HepG2 (cell line): Measurements from ENCODE around the gene SF3A2. TPM values are rescaled to one million over a fixed set of nuclear protein-coding genes. Genes with fewer than 3 reads are reported as not detected.

ENCODE experiments used
- ATAC-seq: fragments of 200-7000 bp; cut with Tn5 transposase; 3 replicates; pipeline ENCODE4 v1.9.1; 2020; ENCODE audit warnings: mild to moderate bottlenecking, moderate library complexity
- BruUV-seq: library from RNA; stranded (reverse); fragments of 400-500 nt; replicated peaks from 2 replicates; lab custom pipeline; 2021; lab: Mats Ljungman, UMichigan
- CTCF ChIA-PET: fragments of 300-600 bp; formaldehyde crosslinking; extraction: SDS; loops from one replicate; lab custom pipeline; 2021; ENCODE audit warnings: low total read pairs, inconsistent platforms, low intra/inter-chr PET ratio; lab: Yijun Ruan, JAX
- POLR2A ChIA-PET: fragments of 350-600 bp; sonication (Branson Sonifier 250); formaldehyde crosslinking; loops from one replicate; lab custom pipeline; 2020; ENCODE audit warnings: antibody characterized with exemption, inconsistent platforms; lab: Yijun Ruan, JAX
- DNase-seq: peaks from one replicate; pipeline ENCODE4 v3.0.0-alpha.2; 2015; ENCODE audit warnings: low spot score
- FAIRE-seq: peaks from 3 replicates; lab custom pipeline; 2011; peaks lifted over from hg19 to GRCh38; lab: Jason Lieb, UNC
- H2AFZ ChIP-seq: one replicate; pipeline ENCODE4 v1.6.1; 2011; ENCODE audit warnings: low read length, inconsistent platforms
- H3K27ac ChIP-seq: fragments of 300-600 bp; 3 replicates; pipeline ENCODE4 v1.8.0; 2011; ENCODE audit warnings: mixed run types, mild to moderate bottlenecking, mixed read lengths, low read length, inconsistent platforms; ENCODE audit not compliant: insufficient read depth; ENCODE audit errors: extremely low read length
- H3K27me3 ChIP-seq, 2 experiments: fragments of 200-600 bp in 1 of 2; 2 replicates in 1 of 2; 3 replicates in 1 of 2; pipeline versions ENCODE4 v1.6.0 to v1.8.0; 2011; ENCODE audit warnings: low read length in 2 of 2, mild to moderate bottlenecking in 2 of 2, moderate library complexity in 2 of 2, inconsistent platforms in 1 of 2; ENCODE audit not compliant: insufficient read depth in 2 of 2, control insufficient read depth in 1 of 2
- H3K36me3 ChIP-seq, 2 experiments: fragments of 200-600 bp in 1 of 2; replicated peaks in 1 of 2; 2 replicates in 1 of 2; 3 replicates in 1 of 2; pipeline versions ENCODE4 v1.5.1 to v1.8.0; 2011; ENCODE audit warnings: low read length in 2 of 2, inconsistent platforms in 1 of 2; ENCODE audit not compliant: insufficient read depth in 2 of 2, control insufficient read depth in 1 of 2
- H3K4me1 ChIP-seq: 2 replicates; pipeline ENCODE4 v1.5.1; 2012; ENCODE audit warnings: low read length, inconsistent platforms; ENCODE audit not compliant: insufficient read depth
- H3K4me2 ChIP-seq: 2 replicates; pipeline ENCODE4 v1.6.0; 2011; ENCODE audit warnings: low read depth, low read length, inconsistent platforms
- H3K4me3 ChIP-seq, 3 experiments: fragments of 200-600 bp in 1 of 3; sonication (generic), shearing (Covaris generic) in 1 of 3; replicated peaks in 1 of 3; 2 replicates each; pipeline ENCODE4 v1.5.1; 2011 to 2016; ENCODE audit warnings: low read length in 3 of 3, inconsistent platforms in 2 of 3, low read depth in 2 of 3, mild to moderate bottlenecking in 2 of 3, control low read depth in 1 of 3, mixed read lengths in 1 of 3; ENCODE audit not compliant: insufficient read depth in 1 of 3
- H3K79me2 ChIP-seq: one replicate; pipeline ENCODE4 v1.6.1; 2011; ENCODE audit warnings: low read length, inconsistent platforms; ENCODE audit not compliant: insufficient read depth
- H3K9ac ChIP-seq: 2 replicates; pipeline ENCODE4 v1.6.0; 2011; ENCODE audit warnings: mild to moderate bottlenecking, low read depth, low read length, inconsistent platforms; ENCODE audit not compliant: insufficient read depth
- H3K9me3 ChIP-seq: 2 replicates; pipeline ENCODE4 v1.5.1; 2012; ENCODE audit warnings: mild to moderate bottlenecking, low read length
- H4K20me1 ChIP-seq: 2 replicates; pipeline ENCODE4 v1.6.0; 2011; ENCODE audit warnings: inconsistent platforms, mild to moderate bottlenecking, low read length, moderate library complexity; ENCODE audit not compliant: insufficient read depth
- ATM ChIP-seq: fragments of 450-650 bp; IDR thresholded peaks from 2 replicates; pipeline ENCODE4 v1.7.1; 2017; ENCODE audit warnings: mild to moderate bottlenecking, borderline replicate concordance
- FOXJ3 ChIP-seq: sonication (generic); formaldehyde crosslinking; IDR thresholded peaks from 2 replicates; pipeline ENCODE4 v1.4.0; 2020; ENCODE audit warnings: missing genetic modification reagents, mild to moderate bottlenecking, borderline replicate concordance
- RBM22 ChIP-seq: fragments of 200-400 bp; formaldehyde crosslinking; optimal IDR thresholded peaks from 2 replicates; pipeline ENCODE3; 2017; ENCODE audit warnings: mild to moderate bottlenecking, low read length, moderate library complexity
- STAG1 ChIP-seq: sonication (generic); formaldehyde crosslinking; IDR thresholded peaks from 2 replicates; pipeline ENCODE4 v1.4.0; 2020; ENCODE audit warnings: missing genetic modification reagents
- TOE1 ChIP-seq: sonication (generic); formaldehyde crosslinking; IDR thresholded peaks from 2 replicates; pipeline ENCODE4 v1.4.0; 2020; ENCODE audit warnings: mild to moderate bottlenecking, missing genetic modification reagents
- WGBS: methylation state at CpG from one replicate; pipeline ENCODE4 v1.1.6; 2017; ENCODE audit warnings: low lambda C conversion rate; 5-methylcytosine and 5-hydroxymethylcytosine counted together
- in situ Hi-C: cut with HindIII; loops from 2 replicates; pipeline ENCODE4 v1.10.0; 2017; ENCODE audit warnings: low pct_unique_long_range_greater_than_20kb; ENCODE audit not compliant: extremely low pct_ligation_motif_present
- intact Hi-C: fragments of 100-400 bp; cut with micrococcal nuclease; formaldehyde crosslinking; loops from one replicate; pipeline ENCODE4 v1.10.0; 2022; ENCODE audit not compliant: unreplicated experiment
- polyA plus RNA-seq, 8 experiments: library from polyadenylated mRNA; depleted of rRNA in 3 of 8; stranded (reverse) in 7 of 8; unstranded in 1 of 8; fragments of >200 nt; fragmentation: Illumina TruSeq in 4 of 8; extraction: Trizol in 4 of 8; gene quantifications; 2 replicates each; pipeline versions ENCODE4 v1.2.1 to v1.2.3, GENCODE V29; 2011 to 2016; ENCODE audit warnings: low read depth in 4 of 8, missing spikeins in 1 of 8, mixed read lengths in 1 of 8; ENCODE audit not compliant: insufficient read depth in 1 of 8
- total RNA-seq, 5 experiments: library from RNA; depleted of rRNA; stranded (reverse); fragments of >200 nt; fragmentation: Illumina TruSeq; extraction: Trizol; gene quantifications; 2 replicates each; pipeline ENCODE4 v1.2.3, GENCODE V29; 2016; ENCODE audit warnings: low read depth in 1 of 5
- TF ChIP-seq, protein P1 (sequence below): sonication (generic); formaldehyde crosslinking; IDR thresholded peaks from 2 replicates; pipeline ENCODE4 v1.8.1; 2023; ENCODE audit warnings: mild to moderate bottlenecking, missing genetic modification reagents, borderline replicate concordance
- TF ChIP-seq, protein P2 (sequence below): sonication (generic); formaldehyde crosslinking; IDR thresholded peaks from 2 replicates; pipeline ENCODE4 v1.4.0; 2020; ENCODE audit warnings: missing genetic modification reagents
- TF ChIP-seq, protein P3 (sequence below): sonication (generic); formaldehyde crosslinking; IDR thresholded peaks from 2 replicates; pipeline ENCODE4 v1.5.0; 2020; ENCODE audit warnings: mild to moderate bottlenecking, missing genetic modification reagents, moderate library complexity

Gene SF3A2
- total and polyA plus RNA-seq, 2 of the 13 experiments (the other 11 are each of a cell fraction or from before 2014, with no cell fraction given) = 8.6 to 8.8 TPM

DNA sequence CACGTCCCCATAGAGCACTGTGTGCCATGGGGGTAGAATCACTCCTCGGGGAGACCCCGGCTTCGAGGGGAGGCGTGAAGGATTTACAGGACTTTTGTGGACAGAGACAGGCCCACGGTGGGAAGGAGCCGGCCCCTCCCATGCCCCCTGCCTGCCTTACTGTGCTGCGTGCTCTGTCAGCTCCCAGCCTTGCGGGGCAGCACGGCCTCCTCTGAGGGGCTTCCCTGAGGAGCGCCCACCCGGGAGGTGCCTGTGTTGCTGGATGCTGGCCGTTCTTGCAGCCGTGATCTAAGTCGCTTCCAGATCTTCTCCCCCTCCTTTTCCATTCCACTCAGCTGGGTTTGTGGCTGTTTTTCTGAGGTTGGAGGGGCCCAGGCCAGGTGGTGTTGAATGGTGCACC lies 29.6 kb upstream of the SF3A2 start:
- Histone ChIP-seq H2AFZ (no peak overlapping the region), H4K20me1 (peaks cover 1% of the 10 kb centered on the region; the same call in 1 of the 2 replicates), H3K27me3 (no peaks in the 10 kb centered on the region), H3K4me3 (no peak overlapping the region), H3K4me1 (peaks cover 9% of the 10 kb centered on the region), H3K9ac (no peak overlapping the region), H3K9me3 (no peaks in the 10 kb centered on the region), H3K4me2 (no peak overlapping the region), H3K36me3 (peaks cover 38 to 82% of the 10 kb centered on the region in 2 experiments), H3K27ac (no peak overlapping the region), H3K79me2 (peaks cover 6% of the 10 kb centered on the region)
- WGBS = 100% methylated on average over 9 of the region's 15 CpGs
- in situ Hi-C loops = no loop called here
- POLR2A ChIA-PET = no interaction called here
- ATAC-seq = no peak
- intact Hi-C loops = no loop called here
- no TSS peak for BruUV-seq
- CTCF ChIA-PET = no interaction called here
- no peak for DNase-seq
- TF ChIP-seq TOE1 = no peak
- no peak for TF ChIP-seq ATM
- peak; percentile 43 for TF ChIP-seq RBM22
- no peak for FAIRE-seq

DNA sequence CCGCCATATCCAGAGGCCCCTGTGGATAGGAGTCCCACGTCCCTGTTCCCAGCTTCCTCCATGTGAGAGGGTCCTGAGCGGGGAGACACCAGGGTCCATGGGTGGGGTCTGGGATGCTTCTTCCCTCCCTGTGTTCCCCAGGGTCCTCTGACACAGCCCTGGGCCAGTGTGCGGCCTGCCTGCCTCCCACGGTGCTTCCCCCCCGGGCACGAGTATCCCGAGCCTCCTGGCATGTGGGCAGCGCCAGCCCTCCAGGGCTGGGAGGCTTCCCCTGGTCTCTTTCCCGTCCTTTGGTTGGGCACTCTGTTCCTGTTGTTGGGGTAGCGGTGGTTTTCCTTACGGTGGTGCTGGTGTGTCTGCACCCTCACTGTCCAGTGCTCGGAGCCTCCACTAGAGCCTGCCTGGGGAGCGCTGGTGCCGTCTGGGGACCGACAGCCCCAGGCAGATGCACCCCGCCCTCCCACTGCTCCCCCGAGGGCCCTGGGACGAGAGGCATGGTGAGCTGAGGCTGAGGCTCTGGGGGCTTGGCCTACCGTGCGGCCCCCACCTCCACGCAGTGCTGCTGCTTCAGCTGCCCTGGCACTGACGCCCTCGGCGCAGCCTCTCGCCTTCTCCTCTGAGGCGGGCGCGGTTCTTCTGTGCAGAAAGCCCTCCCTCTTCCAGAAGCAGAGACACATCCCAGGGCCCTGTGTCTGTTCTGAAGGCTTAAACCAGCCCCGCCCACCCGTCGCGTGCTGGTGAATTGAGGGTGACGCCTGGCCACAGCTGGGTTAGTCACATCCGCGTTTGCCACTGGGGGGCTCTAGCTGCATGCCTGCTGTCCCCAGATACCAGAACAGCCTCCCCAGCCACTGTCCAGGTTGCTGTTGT lies 28.4 kb upstream of the SF3A2 start:
- H3K4me3 ChIP-seq = no peak overlapping the region
- no peak for ATAC-seq
- H2AFZ ChIP-seq = no peak overlapping the region
- no peak for FAIRE-seq
- TF ChIP-seq, protein P1, sequence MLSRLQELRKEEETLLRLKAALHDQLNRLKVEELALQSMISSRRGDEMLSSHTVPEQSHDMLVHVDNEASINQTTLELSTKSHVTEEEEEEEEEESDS (CRISPR knock-in tag) = no peak
- TF ChIP-seq, protein P2, sequence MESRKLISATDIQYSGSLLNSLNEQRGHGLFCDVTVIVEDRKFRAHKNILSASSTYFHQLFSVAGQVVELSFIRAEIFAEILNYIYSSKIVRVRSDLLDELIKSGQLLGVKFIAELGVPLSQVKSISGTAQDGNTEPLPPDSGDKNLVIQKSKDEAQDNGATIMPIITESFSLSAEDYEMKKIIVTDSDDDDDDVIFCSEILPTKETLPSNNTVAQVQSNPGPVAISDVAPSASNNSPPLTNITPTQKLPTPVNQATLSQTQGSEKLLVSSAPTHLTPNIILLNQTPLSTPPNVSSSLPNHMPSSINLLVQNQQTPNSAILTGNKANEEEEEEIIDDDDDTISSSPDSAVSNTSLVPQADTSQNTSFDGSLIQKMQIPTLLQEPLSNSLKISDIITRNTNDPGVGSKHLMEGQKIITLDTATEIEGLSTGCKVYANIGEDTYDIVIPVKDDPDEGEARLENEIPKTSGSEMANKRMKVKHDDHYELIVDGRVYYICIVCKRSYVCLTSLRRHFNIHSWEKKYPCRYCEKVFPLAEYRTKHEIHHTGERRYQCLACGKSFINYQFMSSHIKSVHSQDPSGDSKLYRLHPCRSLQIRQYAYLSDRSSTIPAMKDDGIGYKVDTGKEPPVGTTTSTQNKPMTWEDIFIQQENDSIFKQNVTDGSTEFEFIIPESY = peak; percentile 46; the same call in 1 of the 2 replicates
- TF ChIP-seq FOXJ3 (CRISPR knock-in tag) (no peak), STAG1 (CRISPR knock-in tag) (peak; percentile 37; the same call in 1 of the 2 replicates)
- TF ChIP-seq, protein P3, sequence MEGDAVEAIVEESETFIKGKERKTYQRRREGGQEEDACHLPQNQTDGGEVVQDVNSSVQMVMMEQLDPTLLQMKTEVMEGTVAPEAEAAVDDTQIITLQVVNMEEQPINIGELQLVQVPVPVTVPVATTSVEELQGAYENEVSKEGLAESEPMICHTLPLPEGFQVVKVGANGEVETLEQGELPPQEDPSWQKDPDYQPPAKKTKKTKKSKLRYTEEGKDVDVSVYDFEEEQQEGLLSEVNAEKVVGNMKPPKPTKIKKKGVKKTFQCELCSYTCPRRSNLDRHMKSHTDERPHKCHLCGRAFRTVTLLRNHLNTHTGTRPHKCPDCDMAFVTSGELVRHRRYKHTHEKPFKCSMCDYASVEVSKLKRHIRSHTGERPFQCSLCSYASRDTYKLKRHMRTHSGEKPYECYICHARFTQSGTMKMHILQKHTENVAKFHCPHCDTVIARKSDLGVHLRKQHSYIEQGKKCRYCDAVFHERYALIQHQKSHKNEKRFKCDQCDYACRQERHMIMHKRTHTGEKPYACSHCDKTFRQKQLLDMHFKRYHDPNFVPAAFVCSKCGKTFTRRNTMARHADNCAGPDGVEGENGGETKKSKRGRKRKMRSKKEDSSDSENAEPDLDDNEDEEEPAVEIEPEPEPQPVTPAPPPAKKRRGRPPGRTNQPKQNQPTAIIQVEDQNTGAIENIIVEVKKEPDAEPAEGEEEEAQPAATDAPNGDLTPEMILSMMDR = peak; percentile 55
- peaks cover 33 to 77% of the 10 kb centered on the region in 2 experiments for H3K36me3 ChIP-seq
- in situ Hi-C loops = no loop called here
- no peaks in the 10 kb centered on the region for H4K20me1 ChIP-seq
- 100% methylated on average over 6 of the region's 36 CpGs for WGBS
- no peak for DNase-seq
- H3K27me3 ChIP-seq = no peaks in the 10 kb centered on the region
- peaks cover 22% of the 10 kb centered on the region for H3K4me1 ChIP-seq
- POLR2A ChIA-PET = no interaction called here
- no peak overlapping the region for H3K4me2 ChIP-seq
- no peak overlapping the region for H3K9ac ChIP-seq
- peaks cover 4% of the 10 kb centered on the region for H3K79me2 ChIP-seq
- intact Hi-C loops = no loop called here
- BruUV-seq = no TSS peak
- no peak overlapping the region for H3K27ac ChIP-seq
- CTCF ChIA-PET = no interaction called here
- H3K9me3 ChIP-seq = no peaks in the 10 kb centered on the region
